Astrocyte (in vitro differentiated cells and primary cell): ENCODE results near the gene PPP2R3B. TPM values are rescaled to one million over a fixed set of nuclear protein-coding genes. Genes with fewer than 3 reads are reported as not detected.

ENCODE experiments used
- DNase-seq: peaks from one replicate; pipeline ENCODE4 v3.0.0-alpha.2; 2010; ENCODE audit warnings: low read depth
- FAIRE-seq: peaks from 2 replicates; lab custom pipeline; 2011; peaks lifted over from hg19 to GRCh38; lab: Jason Lieb, UNC
- H2AFZ ChIP-seq: 2 replicates; pipeline ENCODE4 v1.6.0; 2012; ENCODE audit warnings: low read depth, low read length, inconsistent platforms
- H3K27ac ChIP-seq: 2 replicates; pipeline ENCODE4 v1.5.1; 2011; ENCODE audit warnings: low read depth, low read length, inconsistent platforms
- H3K27me3 ChIP-seq: 2 replicates; pipeline ENCODE4 v1.6.0; 2011; ENCODE audit warnings: low read length, inconsistent platforms; ENCODE audit not compliant: insufficient read depth
- H3K36me3 ChIP-seq: 2 replicates; pipeline ENCODE4 v1.5.1; 2011; ENCODE audit warnings: low read length, inconsistent platforms; ENCODE audit not compliant: insufficient read depth
- H3K4me1 ChIP-seq: 2 replicates; pipeline ENCODE4 v1.5.1; 2011; ENCODE audit warnings: low read length, inconsistent platforms; ENCODE audit not compliant: insufficient read depth
- H3K4me2 ChIP-seq: 2 replicates; pipeline ENCODE4 v1.6.0; 2012; ENCODE audit warnings: low read length, inconsistent platforms
- H3K4me3 ChIP-seq: 2 replicates; pipeline ENCODE4 v1.5.1; 2011; ENCODE audit warnings: low read depth, mild to moderate bottlenecking, low read length, inconsistent platforms; ENCODE audit not compliant: insufficient read depth
- H3K79me2 ChIP-seq: 2 replicates; pipeline ENCODE4 v1.6.0; 2012; ENCODE audit warnings: mild to moderate bottlenecking, low read length, inconsistent platforms; ENCODE audit not compliant: insufficient read depth
- H3K9ac ChIP-seq: 2 replicates; pipeline ENCODE4 v1.6.0; 2012; ENCODE audit warnings: mild to moderate bottlenecking, low read length, inconsistent platforms
- H3K9me3 ChIP-seq: 2 replicates; pipeline ENCODE4 v1.5.1; 2012; ENCODE audit warnings: low read depth, mild to moderate bottlenecking, low read length, inconsistent platforms; ENCODE audit not compliant: insufficient read depth
- H4K20me1 ChIP-seq: 2 replicates; pipeline ENCODE4 v1.6.0; 2012; ENCODE audit warnings: low read length, inconsistent platforms; ENCODE audit not compliant: insufficient read depth
- H3K27ac Mint-ChIP-seq: one replicate; pipeline ENCODE4 v1.8.0; 2021; ENCODE audit warnings: mild to moderate bottlenecking, mixed read lengths; ENCODE audit not compliant: unreplicated experiment
- H3K27me3 Mint-ChIP-seq: one replicate; pipeline ENCODE4 v1.8.0; 2021; ENCODE audit warnings: low read depth, mixed read lengths; ENCODE audit not compliant: unreplicated experiment
- H3K36me3 Mint-ChIP-seq: one replicate; pipeline ENCODE4 v1.8.0; 2021; ENCODE audit warnings: low read depth, mixed read lengths; ENCODE audit not compliant: unreplicated experiment
- H3K4me1 Mint-ChIP-seq: one replicate; pipeline ENCODE4 v1.8.0; 2021; ENCODE audit warnings: low read depth, mixed read lengths; ENCODE audit not compliant: unreplicated experiment
- H3K4me3 Mint-ChIP-seq: one replicate; pipeline ENCODE4 v1.8.0; 2021; ENCODE audit warnings: mild to moderate bottlenecking, moderate library complexity, mixed read lengths; ENCODE audit not compliant: unreplicated experiment
- H3K9me3 Mint-ChIP-seq: one replicate; pipeline ENCODE4 v1.8.0; 2021; ENCODE audit warnings: mild to moderate bottlenecking, mixed read lengths; ENCODE audit not compliant: unreplicated experiment
- CTCF ChIP-seq: IDR thresholded peaks from 2 replicates; pipeline ENCODE4 v1.5.1; 2011; ENCODE audit warnings: low read depth, mild to moderate bottlenecking, inconsistent platforms, low read length, moderate library complexity; ENCODE audit not compliant: insufficient read depth
- EZH2 ChIP-seq: IDR thresholded peaks from 2 replicates; pipeline ENCODE4 v1.6.1; 2012; ENCODE audit warnings: mild to moderate bottlenecking, low read length, inconsistent platforms; ENCODE audit not compliant: insufficient read depth
- total RNA-seq: library from RNA; stranded (reverse); gene quantifications from 2 replicates; pipeline ENCODE4 v1.2.1, GENCODE V29; 2021

The PPP2R3B gene
- total RNA-seq, 1 donor from 2014 or later, result 44.7 TPM

- no peak overlapping the region for H3K4me3 Mint-ChIP-seq
Measured at GRCh38 chrX:427812-428725, 41.4 kb upstream of the PPP2R3B start.

GRCh38 chrX:426881-427280, 40.2 kb upstream of the PPP2R3B start:
- DNase-seq (no peak), FAIRE-seq (no peak)
- H3K4me1 Mint-ChIP-seq, result peaks cover 4% of the 10 kb centered on the region
- peaks cover 2% of the 10 kb centered on the region for H3K36me3 Mint-ChIP-seq
- H3K79me2 ChIP-seq, result no peaks in the 10 kb centered on the region
- no peak overlapping the region for H3K4me2 ChIP-seq
- H3K4me1 ChIP-seq, result no peaks in the 10 kb centered on the region
- H3K4me3 ChIP-seq, result no peak overlapping the region
- H3K9me3 ChIP-seq, result no peaks in the 10 kb centered on the region
- H3K9ac ChIP-seq, result no peak overlapping the region
- peaks cover 25% of the 10 kb centered on the region for H3K9me3 Mint-ChIP-seq
- peaks cover 7% of the 10 kb centered on the region for H3K27me3 ChIP-seq
- no peaks in the 10 kb centered on the region for H3K36me3 ChIP-seq
- no peak overlapping the region for H3K4me3 Mint-ChIP-seq
- TF ChIP-seq CTCF (no peak), EZH2 (no peak)
- H3K27me3 Mint-ChIP-seq, result no peaks in the 10 kb centered on the region
- no peaks in the 10 kb centered on the region for H4K20me1 ChIP-seq
- H3K27ac Mint-ChIP-seq, result peak overlapping the region; percentile 84
- H3K27ac ChIP-seq, result no peak overlapping the region
- H2AFZ ChIP-seq, result no peak overlapping the region

More at GRCh38 chrX:427812-428725, 41.4 kb upstream of the PPP2R3B start:
- Histone ChIP-seq H3K4me3 (no peak overlapping the region), H3K9ac (peak overlapping the region; percentile 27), H3K36me3 (no peaks in the 10 kb centered on the region), H4K20me1 (no peaks in the 10 kb centered on the region), H3K27ac (no peak overlapping the region), H3K27me3 (peaks cover 7% of the 10 kb centered on the region), H3K4me2 (peak overlapping the region; percentile 79), H2AFZ (peak overlapping the region; percentile 75), H3K79me2 (no peaks in the 10 kb centered on the region), H3K9me3 (no peaks in the 10 kb centered on the region), H3K4me1 (no peaks in the 10 kb centered on the region)
- Mint-ChIP-seq H3K36me3 (peaks cover 2% of the 10 kb centered on the region), H3K27me3 (no peaks in the 10 kb centered on the region), H3K4me1 (peaks cover 4% of the 10 kb centered on the region), H3K27ac (no peak overlapping the region), H3K9me3 (peaks cover 25% of the 10 kb centered on the region)
- DNase-seq (no peak), FAIRE-seq (no peak)
- TF ChIP-seq EZH2, result no peak
- no peak for TF ChIP-seq CTCF

- peaks cover 14% of the 10 kb centered on the region for H3K9me3 Mint-ChIP-seq
- H3K36me3 Mint-ChIP-seq, result peaks cover 2% of the 10 kb centered on the region
- Histone ChIP-seq H2AFZ (no peak overlapping the region), H3K4me3 (no peak overlapping the region), H3K9ac (no peak overlapping the region), H3K79me2 (no peaks in the 10 kb centered on the region), H3K4me1 (no peaks in the 10 kb centered on the region), H3K27ac (no peak overlapping the region), H4K20me1 (no peaks in the 10 kb centered on the region), H3K4me2 (no peak overlapping the region), H3K36me3 (no peaks in the 10 kb centered on the region), H3K9me3 (no peaks in the 10 kb centered on the region), H3K27me3 (peaks cover 7% of the 10 kb centered on the region)
- H3K4me3 Mint-ChIP-seq, result no peak overlapping the region
- H3K27ac Mint-ChIP-seq, result no peak overlapping the region
- TF ChIP-seq EZH2 (no peak), CTCF (no peak)
- FAIRE-seq (no peak), DNase-seq (no peak)
- peaks cover 4% of the 10 kb centered on the region for H3K4me1 Mint-ChIP-seq
- no peaks in the 10 kb centered on the region for H3K27me3 Mint-ChIP-seq
Measured at GRCh38 chrX:425056-425455, 38.3 kb upstream of the PPP2R3B start.
